Measurements from ENCODE around the gene GZMM.

GZMM gene

GRCh38 chr19:576768-577438 lies 33.0 kb downstream of the GZMM start:
- no peak overlapping the region for H3K4me3 ChIP-seq (ENCODE audit: low read depth, low read length)
- DNase-seq (ENCODE audit: low read depth, low spot score): no peak
- no peak for TF ChIP-seq CTCF (IDR thresholded peaks at IDR 0.05; ENCODE audit: low read depth, low read length)
- in situ Hi-C loops (cut with HindIII; ENCODE audit: low sequenced_read_pairs): no loop called here

- TF ChIP-seq CTCF (IDR thresholded peaks at IDR 0.05; ENCODE audit: low read depth, low read length): no peak
These were observed 33.9 kb downstream of the GZMM start for GRCh38 chr19:577439-578392.

GRCh38 chr19:579111-579841 lies 35.4 kb downstream of the GZMM start:
- no peak overlapping the region for H3K4me3 ChIP-seq (ENCODE audit: low read depth, low read length)
- no peak for DNase-seq (ENCODE audit: low read depth, low spot score)
- TF ChIP-seq CTCF (IDR thresholded peaks at IDR 0.05; ENCODE audit: low read depth, low read length): no peak
- in situ Hi-C loops (cut with HindIII; ENCODE audit: low sequenced_read_pairs): no loop called here

More at GRCh38 chr19:577439-578392, 33.9 kb downstream of the GZMM start:
- H3K4me3 ChIP-seq (ENCODE audit: low read depth, low read length): no peak overlapping the region
- DNase-seq (ENCODE audit: low read depth, low spot score): no peak
- in situ Hi-C loops (cut with HindIII; ENCODE audit: low sequenced_read_pairs): no loop called here

- no peak overlapping the region for H3K4me3 ChIP-seq (ENCODE audit: low read depth, low read length)
- in situ Hi-C loops (cut with HindIII; ENCODE audit: low sequenced_read_pairs): no loop called here
- no peak for TF ChIP-seq CTCF (IDR thresholded peaks at IDR 0.05; ENCODE audit: low read depth, low read length)
- no peak for DNase-seq (ENCODE audit: low read depth, low spot score)
These were observed 35.9 kb downstream of the GZMM start for GRCh38 chr19:579842-580155.

- no peak for DNase-seq (ENCODE audit: low read depth, low spot score)
- no peak for TF ChIP-seq CTCF (IDR thresholded peaks at IDR 0.05; ENCODE audit: low read depth, low read length)
- in situ Hi-C loops (cut with HindIII; ENCODE audit: low sequenced_read_pairs): no loop called here
- H3K4me3 ChIP-seq (ENCODE audit: low read depth, low read length): no peak overlapping the region
These were observed 36.5 kb downstream of the GZMM start for GRCh38 chr19:580274-580835.

- no peak for TF ChIP-seq CTCF (IDR thresholded peaks at IDR 0.05; ENCODE audit: low read depth, low read length)
- in situ Hi-C loops (cut with HindIII; ENCODE audit: low sequenced_read_pairs): no loop called here
- no peak overlapping the region for H3K4me3 ChIP-seq (ENCODE audit: low read depth, low read length)
These were observed 37.7 kb downstream of the GZMM start for GRCh38 chr19:581399-582111.

More at GRCh38 chr19:581399-582111, 37.7 kb downstream of the GZMM start:
- DNase-seq (ENCODE audit: low read depth, low spot score): no peak

All from astrocyte of the spinal cord (primary cell).